ENCODE data around the gene NEB.

The NEB gene

GRCh38 chr2:151664520-151664919 lies 69.8 kb downstream of the NEB start:
- DNase-seq (ENCODE audit: low spot score): peak; percentile 2
- in situ Hi-C loops (cut with MboI; ENCODE audit: low pct_unique_long_range_greater_than_20kb, low sequenced_read_pairs, unreplicated experiment): no loop called here
- TF ChIP-seq, protein P1, sequence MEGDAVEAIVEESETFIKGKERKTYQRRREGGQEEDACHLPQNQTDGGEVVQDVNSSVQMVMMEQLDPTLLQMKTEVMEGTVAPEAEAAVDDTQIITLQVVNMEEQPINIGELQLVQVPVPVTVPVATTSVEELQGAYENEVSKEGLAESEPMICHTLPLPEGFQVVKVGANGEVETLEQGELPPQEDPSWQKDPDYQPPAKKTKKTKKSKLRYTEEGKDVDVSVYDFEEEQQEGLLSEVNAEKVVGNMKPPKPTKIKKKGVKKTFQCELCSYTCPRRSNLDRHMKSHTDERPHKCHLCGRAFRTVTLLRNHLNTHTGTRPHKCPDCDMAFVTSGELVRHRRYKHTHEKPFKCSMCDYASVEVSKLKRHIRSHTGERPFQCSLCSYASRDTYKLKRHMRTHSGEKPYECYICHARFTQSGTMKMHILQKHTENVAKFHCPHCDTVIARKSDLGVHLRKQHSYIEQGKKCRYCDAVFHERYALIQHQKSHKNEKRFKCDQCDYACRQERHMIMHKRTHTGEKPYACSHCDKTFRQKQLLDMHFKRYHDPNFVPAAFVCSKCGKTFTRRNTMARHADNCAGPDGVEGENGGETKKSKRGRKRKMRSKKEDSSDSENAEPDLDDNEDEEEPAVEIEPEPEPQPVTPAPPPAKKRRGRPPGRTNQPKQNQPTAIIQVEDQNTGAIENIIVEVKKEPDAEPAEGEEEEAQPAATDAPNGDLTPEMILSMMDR (IDR thresholded peaks at IDR 0.05; ENCODE audit: extremely low read depth, insufficient read depth, missing control alignments): no peak

DNA sequence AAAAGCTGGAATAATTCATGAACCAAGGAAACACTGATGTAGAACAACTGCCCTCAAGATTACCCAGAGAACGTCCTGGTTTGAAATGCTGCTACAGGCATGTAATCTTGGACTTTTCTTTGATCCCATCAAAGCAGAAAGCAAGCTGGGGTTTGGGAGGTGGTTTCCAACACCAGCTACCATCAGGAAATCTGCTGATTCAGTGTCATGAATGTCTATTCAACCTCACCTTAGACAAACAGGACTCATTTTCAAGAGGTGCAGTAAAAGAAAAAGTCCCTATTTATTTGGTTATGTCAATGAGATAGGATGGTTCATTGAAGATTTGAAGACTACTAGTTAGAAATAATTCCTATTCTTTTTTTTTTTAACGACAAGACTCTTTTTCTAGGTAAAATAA lies 72.7 kb downstream of the NEB start:
- DNase-seq (ENCODE audit: low spot score): no peak
- in situ Hi-C loops (cut with MboI; ENCODE audit: low pct_unique_long_range_greater_than_20kb, low sequenced_read_pairs, unreplicated experiment): no loop called here
- TF ChIP-seq, protein P1 (IDR thresholded peaks at IDR 0.05; ENCODE audit: extremely low read depth, insufficient read depth, missing control alignments): no peak

DNA sequence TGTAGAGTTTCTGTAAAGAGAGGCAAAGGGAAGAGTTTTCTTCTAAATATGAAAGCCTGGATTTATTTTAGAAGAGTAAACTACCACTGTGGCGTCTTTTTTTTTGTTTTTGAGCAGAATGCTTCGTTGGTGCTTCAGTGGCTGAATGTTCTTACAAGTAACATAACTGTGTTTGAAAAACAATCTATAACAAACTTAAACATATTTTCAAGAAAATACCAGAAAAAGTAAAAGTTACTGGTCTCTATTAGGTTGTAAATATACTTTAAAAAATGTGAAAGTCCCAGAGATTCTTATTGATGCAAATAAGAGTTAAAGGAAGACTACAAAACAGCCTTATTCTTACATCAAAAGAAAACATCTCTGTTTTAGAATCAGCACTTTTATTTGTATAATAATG lies 76.2 kb downstream of the NEB start:
- TF ChIP-seq, protein P1 (IDR thresholded peaks at IDR 0.05; ENCODE audit: extremely low read depth, insufficient read depth, missing control alignments): no peak

DNA sequence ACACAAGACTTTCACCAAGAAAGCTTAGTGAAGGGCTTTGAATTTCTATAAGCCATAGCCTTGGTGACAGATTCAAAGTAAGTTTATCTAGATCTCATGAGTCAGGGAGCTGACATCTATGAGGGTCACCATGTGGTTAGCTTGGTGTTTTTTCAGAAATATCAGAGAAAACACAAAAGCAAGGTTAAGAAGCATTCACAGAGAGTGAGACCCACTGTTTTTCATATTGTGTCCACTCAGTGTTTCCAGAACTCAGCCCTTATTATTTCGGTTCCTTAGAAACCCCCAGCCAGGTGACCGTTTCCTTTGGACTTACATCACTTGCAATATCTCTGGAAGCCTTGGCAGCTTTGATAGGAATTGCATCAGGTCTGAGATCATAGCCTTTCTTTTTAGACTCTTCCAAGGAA lies 76.6 kb downstream of the NEB start:
- in situ Hi-C loops (cut with MboI; ENCODE audit: low pct_unique_long_range_greater_than_20kb, low sequenced_read_pairs, unreplicated experiment): no loop called here
- TF ChIP-seq, protein P1 (IDR thresholded peaks at IDR 0.05; ENCODE audit: extremely low read depth, insufficient read depth, missing control alignments): no peak
- DNase-seq (ENCODE audit: low spot score): no peak

More for the DNA sequence above, 76.2 kb downstream of the NEB start:
- no peak for DNase-seq (ENCODE audit: low spot score)
- in situ Hi-C loops (cut with MboI; ENCODE audit: low pct_unique_long_range_greater_than_20kb, low sequenced_read_pairs, unreplicated experiment): no loop called here

DNA sequence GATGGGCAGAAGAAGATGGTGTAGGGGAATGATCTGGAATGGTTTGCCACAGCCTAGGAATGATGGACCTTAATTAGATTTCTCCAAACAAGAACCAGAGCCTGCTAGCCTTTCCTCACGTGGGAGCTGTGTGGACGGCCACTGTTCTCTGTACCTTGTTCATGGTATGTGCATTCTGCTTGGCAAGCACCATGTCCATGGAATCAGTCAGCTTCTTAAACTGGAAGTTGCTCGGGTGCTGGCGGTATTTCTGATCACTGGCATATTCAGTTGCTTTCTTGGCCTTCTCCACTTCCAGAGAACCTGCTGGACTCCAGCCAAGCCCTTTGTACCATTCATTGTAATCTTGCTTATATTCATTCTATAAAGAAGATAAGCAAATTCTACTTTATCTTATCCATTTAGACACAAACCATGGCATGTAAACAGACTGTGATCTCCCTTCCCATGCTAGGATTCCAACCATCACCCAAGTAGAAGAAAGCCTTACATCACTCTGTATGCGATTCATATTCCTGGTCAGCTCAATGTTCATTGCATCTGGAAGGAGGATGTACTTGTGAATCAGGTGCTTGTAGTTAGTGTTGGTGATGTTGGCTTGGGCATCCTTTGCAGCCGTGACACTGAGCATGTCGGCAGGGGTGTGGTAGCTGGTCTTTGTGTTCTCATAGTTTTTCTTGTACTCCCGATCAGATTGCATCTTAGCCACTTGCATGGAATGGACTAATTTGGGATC lies 78.4 kb downstream of the NEB start:
- no peak for DNase-seq (ENCODE audit: low spot score)
- TF ChIP-seq, protein P1 (IDR thresholded peaks at IDR 0.05; ENCODE audit: extremely low read depth, insufficient read depth, missing control alignments): no peak
- in situ Hi-C loops (cut with MboI; ENCODE audit: low pct_unique_long_range_greater_than_20kb, low sequenced_read_pairs, unreplicated experiment): no loop called here

DNA sequence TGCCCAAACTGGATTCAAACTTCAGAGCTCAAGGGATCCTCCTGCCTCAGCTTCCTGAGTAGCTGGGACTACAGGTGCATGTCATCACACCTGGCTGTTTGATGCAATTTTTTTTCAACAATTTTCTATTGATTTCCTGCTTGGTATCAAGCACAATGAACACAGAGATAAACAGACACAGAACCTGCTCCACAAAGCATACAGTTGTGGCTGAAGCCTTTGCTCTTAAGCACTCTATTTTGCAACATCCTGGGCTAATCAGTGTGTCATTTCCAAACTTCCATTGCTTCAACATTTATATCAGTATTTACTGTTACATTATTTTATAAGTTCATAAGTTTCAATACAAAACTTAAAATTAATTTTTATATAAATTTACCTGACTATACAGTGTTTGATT lies 79.4 kb downstream of the NEB start:
- DNase-seq (ENCODE audit: low spot score): no peak
- in situ Hi-C loops (cut with MboI; ENCODE audit: low pct_unique_long_range_greater_than_20kb, low sequenced_read_pairs, unreplicated experiment): no loop called here
- TF ChIP-seq, protein P1 (IDR thresholded peaks at IDR 0.05; ENCODE audit: extremely low read depth, insufficient read depth, missing control alignments): no peak

All from GM13977 (cell line).